DMS 273 (cell line): ENCODE data around the gene KCNQ1.

Source experiments
- DNase-seq: peaks from one replicate; lab custom pipeline; 2025; ENCODE audit not compliant: unreplicated experiment; lab: John Stamatoyannopoulos, UW

Gene KCNQ1

GRCh38 chr11:2565447-2566222 is 120.8 kb downstream of the KCNQ1 start:
- no peak for DNase-seq

DNA sequence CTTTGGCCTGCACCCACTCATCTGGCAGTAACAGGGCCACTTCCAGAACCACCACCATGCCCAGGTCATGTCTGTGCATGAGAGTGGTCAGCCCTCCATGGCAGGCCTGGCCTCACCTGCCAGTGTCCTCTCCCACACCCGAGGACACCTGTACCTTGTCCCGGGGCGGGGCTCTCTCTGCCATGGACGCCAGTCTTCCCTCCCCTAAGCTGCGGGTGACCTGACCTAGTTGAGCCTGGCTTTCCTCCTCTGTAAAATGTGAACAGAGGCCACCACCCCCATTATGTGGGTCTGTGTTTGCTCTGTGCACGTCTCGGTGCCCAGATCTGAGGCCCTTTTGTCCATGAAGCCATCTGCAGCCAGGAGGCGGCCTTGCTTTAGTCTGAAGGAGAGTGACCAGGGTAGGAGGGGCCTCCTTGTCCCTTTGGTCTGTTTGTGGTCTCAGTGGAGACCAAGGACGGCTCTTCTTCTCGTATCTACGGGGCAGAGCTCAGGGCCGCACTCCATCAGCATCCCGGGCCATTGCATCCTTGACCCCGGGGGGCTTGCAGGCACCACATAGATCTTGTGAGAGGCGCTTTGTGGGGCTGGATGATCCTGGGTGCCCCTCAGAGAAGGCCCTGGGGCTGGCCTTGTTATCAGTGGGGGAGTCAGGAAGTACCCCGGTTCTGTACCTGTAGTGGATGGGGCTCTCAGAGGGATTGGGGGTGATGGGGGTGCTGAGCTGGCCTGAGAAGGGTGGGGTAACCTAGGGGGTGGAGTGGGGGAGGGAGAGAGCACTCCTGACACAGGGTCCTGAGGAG is 121.6 kb downstream of the KCNQ1 start:
- no peak for DNase-seq

DNA sequence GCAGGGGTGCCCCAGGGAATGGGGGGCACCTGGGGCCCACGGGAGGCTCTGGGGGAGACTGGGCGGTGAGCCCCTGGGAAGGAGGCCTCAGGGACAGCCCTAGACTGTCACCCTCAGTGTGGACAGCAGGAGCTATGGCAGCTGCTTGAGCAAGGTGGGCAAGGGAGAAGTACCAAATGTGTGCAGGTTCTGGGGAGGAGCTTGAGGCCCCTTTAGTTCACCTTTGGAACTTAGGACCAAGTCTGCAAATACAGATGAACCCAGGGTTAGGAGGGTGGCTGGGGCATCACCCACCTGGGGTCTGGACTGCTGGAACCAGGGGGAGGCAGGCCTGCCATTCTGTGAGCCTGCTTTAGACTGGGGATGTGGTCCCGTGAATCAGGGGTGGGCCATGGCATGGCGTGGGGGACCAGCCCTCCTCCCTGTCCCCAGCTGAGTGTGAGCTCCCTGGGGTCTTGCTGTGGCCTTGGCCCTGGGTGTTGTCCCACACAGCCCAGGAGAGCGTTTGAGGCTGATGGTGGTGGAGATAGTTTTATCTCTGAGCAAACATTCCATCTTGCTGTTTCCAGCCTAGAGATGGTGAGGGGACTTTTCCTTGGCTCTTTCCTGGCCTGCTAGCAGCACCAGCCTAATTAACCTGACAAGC is 122.3 kb downstream of the KCNQ1 start:
- DNase-seq = no peak

DNA sequence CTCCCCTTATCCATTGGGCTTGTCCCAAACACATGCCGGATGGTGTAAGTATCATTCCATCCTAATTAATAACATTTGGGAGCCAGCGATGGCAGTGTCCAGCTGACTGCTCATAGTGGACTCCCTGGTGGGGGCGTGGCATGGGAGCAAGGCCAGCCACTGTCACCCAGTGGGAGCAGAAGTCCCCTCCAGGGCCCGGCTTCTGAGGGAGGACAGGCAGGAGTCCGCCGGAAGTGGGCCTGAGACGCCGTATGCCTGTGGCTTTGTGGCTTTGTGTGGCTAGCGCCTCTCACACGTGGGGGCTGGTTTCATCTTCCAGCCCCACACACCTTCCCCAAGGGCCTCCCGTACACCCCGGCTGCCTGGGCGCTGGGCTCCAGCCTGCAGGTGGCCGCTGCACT is 124.5 kb downstream of the KCNQ1 start:
- DNase-seq = no peak

- DNase-seq = no peak
Measured at GRCh38 chr11:2569731-2570210, 125.0 kb downstream of the KCNQ1 start.

DNA sequence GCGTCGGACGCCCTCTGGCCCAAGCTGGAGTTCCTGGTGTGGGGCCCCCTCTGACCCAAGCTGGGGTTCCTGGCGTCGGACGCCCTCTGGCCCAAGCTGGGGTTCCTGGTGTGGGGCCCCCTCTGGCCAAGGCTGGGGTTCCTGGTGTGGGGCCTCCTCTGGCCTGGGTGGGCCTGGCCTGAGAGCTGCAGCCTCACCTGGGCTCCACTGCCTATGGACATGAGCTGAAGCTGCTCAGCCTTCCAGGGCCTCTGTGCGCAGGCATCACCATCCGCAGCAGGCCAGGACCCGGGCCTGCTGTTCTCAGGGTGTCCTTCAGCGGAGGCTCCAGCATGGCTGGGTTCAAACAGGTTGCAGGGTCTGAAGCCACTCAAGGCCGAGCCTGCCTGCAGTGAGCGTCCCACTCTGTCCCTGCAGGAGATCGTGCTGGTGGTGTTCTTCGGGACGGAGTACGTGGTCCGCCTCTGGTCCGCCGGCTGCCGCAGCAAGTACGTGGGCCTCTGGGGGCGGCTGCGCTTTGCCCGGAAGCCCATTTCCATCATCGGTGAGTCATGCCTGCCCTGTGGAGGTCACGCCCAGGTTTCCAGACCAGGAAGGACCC is 125.5 kb downstream of the KCNQ1 start:
- DNase-seq = no peak

- DNase-seq = no peak
Measured at GRCh38 chr11:2570841-2571597, 126.2 kb downstream of the KCNQ1 start.

DNA sequence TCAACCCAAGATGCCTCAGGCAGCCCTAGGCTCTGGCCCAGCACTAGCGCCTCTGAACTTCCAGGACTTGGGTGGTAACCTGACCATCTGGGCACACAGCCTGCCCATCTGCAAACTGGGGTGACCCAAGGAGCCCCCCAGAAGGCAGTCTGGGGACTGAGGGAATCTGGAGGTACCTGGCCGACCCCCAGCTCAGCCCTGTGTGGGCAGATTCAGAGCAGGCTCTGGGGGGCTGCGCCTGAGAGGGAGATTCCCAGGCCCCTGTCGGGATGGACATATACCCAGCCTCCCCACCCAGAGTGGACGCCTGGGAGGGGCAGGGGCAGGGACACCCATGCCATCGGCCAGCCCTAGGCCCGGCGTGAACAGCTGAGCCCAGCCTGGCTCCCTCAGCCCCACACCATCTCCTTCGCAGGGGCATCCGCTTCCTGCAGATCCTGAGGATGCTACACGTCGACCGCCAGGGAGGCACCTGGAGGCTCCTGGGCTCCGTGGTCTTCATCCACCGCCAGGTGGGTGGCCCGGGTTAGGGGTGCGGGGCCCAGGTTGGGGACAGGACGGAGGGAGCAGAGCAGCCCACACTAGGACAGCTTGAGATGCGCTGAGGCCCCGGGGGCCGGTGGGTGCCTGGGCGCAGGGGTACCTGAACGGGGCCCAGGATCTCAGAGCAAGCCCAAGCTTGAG is 126.9 kb downstream of the KCNQ1 start:
- DNase-seq = no peak

- no peak for DNase-seq
Measured at GRCh38 chr11:2572491-2573239, 127.9 kb downstream of the KCNQ1 start.

DNA sequence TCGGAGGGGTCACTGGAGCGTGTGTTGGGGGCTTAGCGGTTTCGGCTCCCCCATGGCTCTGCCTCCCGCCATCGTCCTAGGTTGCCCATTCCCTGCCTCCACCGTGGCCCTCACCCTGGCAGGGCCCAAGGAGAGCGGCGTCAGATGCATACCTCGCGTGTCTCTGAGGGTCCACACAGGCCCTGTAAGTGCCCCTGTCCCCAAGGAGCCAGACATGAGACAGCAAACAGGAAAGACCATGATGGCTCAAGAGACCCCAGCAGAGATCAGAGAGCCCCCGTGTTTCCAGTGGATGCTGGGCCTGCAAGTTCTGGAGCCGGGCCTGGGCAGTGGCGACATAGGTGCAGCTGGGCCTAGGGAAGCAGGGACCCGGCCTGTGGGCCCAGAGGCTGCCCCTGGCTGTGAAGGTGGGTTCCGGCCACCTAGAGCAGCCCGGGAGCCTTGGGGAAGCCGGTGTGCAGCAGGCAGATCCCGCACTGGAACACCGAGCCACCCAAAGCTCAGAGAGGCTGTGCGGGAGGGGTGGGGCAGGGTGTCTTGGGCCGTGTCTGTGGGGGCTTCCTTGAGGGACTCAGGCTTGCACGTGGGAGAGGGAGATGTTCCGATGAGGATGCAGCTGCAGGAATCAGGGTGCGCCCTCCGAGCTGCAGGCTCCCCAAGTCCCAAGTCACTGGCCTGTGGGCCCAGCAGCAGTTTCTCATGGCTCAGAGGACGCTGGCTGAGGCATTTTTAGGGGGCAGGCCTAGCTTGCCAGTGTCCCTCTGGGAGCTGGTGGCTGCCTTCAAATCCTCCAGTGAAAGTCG is 128.6 kb downstream of the KCNQ1 start:
- no peak for DNase-seq

GRCh38 chr11:2574043-2574552 is 129.3 kb downstream of the KCNQ1 start:
- no peak for DNase-seq

- no peak for DNase-seq
Measured at GRCh38 chr11:2574553-2575535, 130.0 kb downstream of the KCNQ1 start.

DNA sequence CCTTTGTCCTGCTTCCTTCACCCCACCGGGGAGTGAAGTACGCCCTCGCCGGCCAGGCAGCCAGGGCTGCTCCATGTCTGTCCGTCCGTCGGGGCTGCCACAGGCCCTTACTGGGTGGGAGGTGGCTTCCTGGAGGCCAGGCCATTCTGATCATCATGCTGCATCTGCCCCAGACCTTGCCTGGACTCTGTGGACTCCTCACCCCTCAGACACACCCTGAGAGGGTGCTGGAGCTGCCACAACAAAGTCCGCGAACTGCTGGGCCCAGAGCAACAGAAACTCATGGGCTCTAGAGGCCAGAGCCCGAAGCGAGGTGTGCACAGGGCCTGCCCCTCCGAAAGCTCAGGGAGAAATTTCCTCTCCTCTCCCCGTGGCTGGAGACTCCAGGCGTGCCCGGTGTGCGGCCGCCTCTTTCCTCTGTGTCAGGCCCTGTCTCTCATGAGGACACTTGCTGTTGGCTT is 130.8 kb downstream of the KCNQ1 start:
- DNase-seq = no peak

DNA sequence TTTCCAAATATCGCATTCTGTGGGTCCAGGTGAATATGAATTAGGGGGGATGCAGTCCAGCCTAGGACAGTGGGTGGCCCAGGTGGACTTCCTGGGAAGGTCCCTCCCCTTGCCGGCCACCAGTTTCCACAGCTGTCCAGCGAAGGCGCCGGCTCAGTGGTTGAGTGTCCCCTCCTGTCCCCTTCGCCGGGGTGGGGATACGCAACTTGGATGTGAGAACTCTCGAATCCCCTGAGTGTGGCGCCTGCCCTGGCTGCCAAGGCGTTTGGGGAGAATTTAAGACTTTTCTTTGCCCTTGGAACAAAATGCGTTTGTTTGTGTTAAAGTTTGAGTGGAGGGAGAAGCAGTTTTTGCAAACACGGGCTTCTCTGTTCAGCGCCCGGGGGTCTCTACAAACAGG is 131.3 kb downstream of the KCNQ1 start:
- no peak for DNase-seq

DNA sequence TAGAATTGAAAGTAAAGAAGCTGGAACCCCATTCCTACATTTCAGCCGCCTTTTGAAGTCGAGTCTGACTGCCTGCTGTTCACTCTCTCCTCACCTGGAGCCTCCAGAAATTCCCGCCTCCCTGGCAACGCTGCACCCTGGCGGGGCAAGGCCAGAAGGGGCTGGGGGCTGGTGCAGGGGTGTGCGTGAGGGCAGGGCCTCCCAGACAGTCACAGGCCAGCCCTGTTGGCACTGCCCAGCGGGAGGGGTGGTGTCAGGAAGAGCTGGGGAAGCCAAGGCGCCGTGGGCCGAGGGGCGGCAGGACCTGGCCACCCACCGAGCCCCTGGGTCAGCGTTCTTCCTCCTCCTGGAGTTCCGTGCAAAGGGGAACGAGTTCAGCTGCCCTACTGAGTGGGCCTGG is 131.7 kb downstream of the KCNQ1 start:
- DNase-seq = no peak

GRCh38 chr11:2577031-2577990 is 132.5 kb downstream of the KCNQ1 start:
- DNase-seq = no peak
